GM21528 (cell line): ENCODE data around the gene ACOT9.
"Not testable (repeated sequence)": the region's sequence is repeated elsewhere in the genome, so short reads cannot be mapped to it uniquely, and the experiment has no call there.

Source experiments
- ATAC-seq: cut with Tn5 transposase; IDR thresholded peaks from one replicate; pipeline ENCODE4 v1.9.1; 2021; ENCODE audit warnings: mild to moderate bottlenecking, moderate library complexity; ENCODE audit not compliant: unreplicated experiment, low FRiP score

Gene ACOT9, protein sequence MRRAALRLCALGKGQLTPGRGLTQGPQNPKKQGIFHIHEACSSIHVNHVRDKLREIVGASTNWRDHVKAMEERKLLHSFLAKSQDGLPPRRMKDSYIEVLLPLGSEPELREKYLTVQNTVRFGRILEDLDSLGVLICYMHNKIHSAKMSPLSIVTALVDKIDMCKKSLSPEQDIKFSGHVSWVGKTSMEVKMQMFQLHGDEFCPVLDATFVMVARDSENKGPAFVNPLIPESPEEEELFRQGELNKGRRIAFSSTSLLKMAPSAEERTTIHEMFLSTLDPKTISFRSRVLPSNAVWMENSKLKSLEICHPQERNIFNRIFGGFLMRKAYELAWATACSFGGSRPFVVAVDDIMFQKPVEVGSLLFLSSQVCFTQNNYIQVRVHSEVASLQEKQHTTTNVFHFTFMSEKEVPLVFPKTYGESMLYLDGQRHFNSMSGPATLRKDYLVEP

DNA sequence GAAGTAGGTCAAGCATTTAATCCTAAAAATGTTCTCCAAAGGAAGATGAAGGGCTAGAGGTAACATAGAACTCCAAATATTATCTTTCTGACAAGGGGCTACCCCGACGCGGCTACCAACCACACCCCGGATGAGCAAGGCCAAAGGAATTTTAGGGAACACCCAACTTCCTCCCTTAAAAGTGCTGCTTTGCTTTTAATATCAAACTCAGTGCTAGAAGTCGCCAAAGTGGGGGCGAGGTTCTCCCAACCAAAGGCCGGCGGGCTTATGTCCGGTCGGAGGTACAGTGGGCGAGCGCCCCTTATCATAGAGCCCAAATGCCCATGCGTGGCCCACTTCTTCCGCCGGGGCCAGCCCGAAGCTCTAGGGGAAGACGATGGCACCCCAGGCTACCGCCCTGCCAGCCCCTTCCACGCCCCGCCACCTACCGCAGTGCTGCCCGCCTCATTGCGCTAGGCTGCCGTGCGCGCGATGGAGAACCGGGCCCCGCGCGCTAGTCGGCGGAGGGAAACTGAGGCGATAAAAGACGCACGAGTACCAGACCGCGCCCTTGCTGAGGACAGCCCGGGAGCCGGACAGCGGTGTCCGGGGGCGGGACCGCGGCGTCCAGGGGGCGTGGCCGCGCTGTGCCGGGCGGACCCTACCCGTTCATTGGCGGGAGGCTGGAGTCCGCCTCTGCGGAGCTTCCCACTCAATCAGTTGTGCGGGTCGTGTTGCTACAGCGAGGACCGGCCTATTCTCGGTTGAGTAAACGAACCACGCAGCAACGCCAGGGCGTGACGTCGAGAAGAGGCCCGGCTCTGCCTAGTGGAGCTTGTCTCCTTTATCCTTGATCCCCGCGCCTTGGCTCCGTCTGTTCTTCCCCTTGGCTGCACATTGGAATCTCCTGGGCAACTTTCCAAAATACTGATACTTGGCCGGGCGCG lies at the start of gene ACOT9:
ACOT9 (minus strand) TSS at position 580 of the 926 bp plus-strand sequence; CDS start at position 448, 132 bp downstream.
- peak; percentile 97 for ATAC-seq

DNA sequence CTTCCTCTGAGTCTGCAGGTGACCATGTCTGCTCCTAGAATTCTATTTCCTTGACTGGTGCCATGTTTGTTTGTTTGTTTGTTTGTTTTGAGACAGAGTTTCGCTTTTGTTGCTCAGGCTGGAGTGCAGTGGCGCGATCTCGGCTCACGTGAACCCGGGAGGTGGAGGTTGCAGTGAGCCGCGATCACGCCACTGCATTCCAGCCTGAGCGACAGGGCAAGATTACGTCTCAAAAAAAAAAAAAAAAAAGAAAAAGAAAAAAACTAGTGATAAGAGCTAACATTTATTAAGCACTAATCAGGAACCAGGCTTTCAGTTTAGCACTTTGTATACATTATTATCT lies 47.0 kb upstream of the ACOT9 start:
- no peak for ATAC-seq

DNA sequence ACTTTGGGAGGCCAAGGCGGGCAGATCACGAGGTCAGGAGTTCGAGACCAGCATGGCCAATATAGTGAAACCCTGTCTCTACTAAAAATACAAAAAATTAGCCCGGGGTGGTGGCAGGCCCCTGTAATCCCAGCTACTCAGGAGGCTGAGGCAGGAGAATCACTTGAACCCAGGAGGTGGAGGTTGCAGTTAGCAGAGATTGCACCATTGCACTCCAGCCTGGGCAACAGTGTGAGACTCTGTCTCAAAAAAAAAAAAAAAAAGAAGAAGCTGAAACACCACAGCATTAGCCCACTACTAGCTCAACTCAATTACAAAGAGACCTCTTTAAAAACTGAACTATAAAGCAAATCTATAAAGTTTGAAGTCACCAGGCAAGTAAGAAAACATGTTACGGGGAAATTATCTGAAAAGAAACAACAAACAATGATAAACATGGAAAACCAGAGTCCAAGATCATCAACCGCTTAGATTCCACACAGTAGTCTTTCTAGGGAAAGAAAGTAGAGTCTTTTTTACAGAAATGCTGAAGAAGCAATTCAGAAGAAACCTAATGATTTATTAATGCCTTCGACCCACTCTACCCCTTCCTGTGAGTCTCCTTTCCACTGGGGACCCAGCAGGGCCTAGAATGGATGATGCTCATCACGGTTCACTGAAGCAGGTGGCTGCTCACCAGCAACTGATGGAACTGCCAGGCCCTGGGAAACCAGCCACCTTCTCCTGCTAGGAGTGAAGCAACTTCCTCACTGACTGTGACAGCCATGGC lies 46.5 kb upstream of the ACOT9 start:
- ATAC-seq = no peak

DNA sequence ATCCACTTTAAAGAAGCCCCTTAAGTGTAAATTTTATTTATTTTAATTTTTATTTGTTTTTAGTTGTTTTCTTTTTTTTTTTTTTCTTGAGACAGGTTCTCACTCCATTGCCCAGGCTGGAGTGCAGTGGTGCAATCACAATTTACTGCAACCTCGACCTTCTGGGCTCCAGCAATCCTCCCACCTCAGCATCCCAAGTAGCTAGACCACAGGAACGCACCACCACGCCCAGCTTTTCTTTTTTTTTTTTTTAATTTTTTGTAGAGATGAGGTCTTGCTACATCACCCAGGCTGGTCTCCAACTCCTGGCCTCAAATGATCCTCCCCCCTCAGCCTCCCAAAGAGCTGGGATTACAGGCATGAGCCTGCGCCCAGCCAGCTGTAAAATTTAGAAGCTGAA lies 45.9 kb upstream of the ACOT9 start:
- ATAC-seq = no peak

DNA sequence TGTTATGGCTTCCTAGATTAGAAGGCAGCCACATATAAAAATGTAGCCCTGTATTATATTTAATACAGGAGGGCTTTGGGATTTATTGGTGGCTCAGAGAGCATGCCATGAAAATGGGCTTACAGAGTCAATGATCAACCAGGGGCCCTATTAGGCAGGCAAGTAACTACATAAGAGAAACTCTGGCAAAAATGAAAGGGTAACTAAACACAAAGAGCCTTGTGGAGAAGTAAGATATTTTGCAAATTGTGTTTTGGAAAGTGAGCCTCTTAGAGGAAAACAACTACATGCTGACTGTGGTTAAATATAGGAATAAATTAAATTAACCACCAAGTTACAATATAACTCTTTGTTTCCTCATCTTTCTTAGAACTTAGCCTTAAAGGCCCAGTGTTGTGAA lies 45.4 kb upstream of the ACOT9 start:
- ATAC-seq = no peak

DNA sequence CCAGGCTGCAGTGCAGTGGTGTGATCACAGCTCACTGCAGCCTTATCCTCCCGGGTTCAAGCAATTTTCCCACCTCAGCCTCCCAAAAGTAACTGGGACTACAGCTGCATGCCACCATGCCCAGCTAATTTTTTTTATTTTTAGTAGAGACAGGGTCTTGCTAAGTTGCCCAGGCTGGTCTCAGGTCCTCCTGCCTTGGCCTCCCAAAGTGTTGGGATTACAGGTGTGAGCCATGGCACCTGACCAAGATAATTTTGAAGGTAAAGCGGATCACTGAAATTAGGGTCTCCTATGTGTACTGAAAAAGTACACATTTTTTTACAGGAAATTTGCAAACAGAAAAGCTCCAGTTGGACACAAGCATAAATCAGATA lies 44.7 kb upstream of the ACOT9 start:
- ATAC-seq = no peak

DNA sequence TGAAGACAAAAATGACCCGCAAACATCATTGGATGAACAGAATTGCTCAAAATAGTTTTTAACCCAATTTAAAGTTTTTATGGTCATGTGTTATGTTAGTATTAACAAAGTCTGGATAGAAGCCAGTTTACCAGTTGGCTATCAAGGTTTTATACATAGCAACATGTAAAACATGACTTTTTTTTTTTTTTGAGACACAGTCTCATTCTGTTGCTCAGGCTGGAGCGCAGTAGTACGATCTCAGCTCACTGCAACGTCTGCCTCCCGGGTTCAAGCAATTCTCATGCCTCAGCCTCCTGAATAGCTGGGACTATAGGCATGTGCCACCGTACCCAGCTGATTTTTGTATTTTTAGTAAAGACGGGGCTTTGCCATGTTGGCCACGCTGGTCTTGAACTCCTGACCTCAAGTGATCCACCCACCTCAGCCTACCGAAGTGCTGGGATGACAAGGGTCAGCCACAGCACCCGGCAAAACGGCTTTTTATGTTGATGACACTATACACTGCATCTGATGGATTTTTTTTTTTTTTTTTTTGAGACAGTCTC lies 43.3 kb upstream of the ACOT9 start:
- ATAC-seq = no peak

DNA sequence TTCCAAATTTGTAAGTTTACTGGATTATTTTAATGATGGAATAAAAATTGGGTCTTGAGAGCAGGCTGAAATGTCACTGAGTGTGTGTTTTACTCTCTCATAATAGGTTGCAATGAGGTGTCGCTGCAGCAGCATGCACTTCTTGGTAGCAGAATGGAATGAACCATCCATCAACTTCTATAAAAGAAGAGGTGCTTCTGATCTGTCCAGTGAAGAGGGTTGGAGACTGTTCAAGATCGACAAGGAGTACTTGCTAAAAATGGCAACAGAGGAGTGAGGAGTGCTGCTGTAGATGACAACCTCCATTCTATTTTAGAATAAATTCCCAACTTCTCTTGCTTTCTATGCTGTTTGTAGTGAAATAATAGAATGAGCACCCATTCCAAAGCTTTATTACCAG lies 42.5 kb upstream of the ACOT9 start:
- no peak for ATAC-seq

DNA sequence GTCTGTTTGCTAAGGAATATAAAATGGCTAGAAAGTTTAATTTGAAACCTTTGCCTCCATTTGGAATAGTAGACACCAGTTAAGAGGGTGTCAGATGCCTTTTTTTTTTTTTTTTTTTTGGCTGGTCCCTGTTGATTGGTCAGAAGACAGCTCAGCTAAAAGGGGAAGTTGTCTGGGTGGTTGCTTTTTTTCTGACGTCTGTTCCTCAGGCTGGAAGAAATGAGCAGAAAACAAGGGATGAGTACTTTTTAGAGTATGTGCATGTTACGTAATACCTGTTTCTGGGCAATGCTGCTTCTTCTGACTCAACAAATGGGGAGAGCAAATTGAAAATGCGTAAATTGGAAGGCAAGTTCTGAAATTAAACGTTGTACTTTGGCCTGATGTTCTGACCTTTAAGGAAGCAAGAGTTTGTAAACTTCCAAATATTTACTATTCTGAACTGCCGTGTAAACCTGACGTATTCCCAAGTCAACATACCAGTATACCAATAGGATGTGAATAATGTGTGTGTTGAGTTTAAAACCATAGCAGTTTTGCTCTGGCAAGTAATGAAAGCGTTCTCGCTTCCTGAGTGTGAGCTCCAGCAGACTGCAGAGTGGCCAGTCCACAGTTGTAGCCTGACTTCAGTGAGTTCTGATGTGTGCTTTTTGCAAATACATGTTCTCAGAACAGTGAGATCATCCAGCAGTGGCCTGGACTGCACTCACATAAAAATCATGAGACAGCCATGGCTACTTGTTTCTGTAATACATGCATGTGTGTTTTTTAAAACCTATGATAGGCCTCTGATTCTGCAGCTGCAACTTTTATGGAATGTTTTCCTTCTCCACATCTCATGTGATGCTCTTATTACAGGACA lies 41.6 kb upstream of the ACOT9 start:
- no peak for ATAC-seq

DNA sequence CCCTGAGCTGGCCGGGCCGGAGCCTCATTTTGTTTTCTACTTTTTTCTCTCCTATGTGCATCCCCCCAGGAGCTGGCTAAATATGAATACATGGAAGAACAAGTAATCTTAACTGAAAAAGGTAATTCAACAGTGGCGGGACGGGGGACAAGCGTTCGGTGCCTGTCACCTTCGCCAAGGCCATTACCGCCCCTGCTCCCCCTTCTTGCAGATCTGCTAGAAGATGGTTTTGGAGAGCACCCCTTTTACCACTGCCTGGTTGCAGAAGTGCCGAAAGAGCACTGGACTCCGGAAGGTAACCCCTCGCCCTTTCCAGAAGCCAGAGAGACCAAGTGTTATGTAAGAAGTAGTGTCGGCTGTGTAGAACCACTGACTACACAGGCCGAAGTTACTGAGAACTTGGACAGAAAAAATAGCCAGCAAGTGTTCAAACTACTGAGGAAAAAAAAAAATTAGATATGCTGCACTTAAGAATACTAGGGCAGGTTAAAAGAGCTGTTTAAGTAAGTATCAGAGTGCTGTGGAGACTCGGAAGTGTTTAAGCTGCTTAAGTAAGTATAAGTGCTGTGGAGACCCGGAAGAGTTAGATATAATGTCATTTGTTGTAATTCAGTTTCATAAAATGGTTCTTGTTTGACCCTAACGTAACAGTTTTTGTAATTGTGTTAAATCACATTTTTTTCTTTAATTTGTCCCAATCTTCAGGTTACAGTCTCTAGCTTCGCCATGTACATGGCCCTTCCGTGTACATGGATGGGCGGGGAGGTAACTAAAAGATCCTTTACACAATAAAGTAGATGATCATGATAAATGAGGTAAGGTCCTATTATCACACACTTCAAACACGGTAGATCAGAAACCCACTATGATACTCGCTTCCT lies 40.8 kb upstream of the ACOT9 start:
- no peak for ATAC-seq

DNA sequence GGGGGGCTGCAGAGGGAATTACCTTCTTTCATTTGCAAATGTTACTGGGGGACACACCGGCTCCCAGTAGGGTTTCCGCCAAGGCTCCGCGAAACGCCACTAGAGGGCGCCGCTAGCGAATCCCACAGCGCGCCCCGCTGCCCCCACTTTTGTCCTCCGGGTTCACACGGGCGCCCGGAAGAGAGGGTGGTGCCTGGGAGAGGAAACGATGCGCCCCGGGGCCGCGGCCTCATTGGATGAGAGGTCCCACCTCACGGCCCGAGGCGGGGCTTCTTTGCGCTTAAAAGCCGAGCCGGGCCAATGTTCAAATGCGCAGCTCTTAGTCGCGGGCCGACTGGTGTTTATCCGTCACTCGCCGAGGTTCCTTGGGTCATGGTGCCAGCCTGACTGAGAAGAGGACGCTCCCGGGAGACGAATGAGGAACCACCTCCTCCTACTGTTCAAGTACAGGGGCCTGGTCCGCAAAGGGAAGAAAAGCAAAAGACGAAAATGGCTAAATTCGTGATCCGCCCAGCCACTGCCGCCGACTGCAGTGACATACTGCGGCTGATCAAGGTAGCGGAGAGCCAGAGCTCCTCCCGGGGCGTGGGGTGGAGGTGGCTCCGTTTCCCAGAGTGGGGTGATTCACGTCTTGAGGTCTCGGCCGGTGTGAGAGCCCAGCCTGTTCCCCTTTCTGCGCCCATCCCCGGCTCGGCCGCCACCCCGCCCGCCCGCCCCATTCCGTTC lies 40.0 kb upstream of the ACOT9 start, which contains the start of gene SAT1:
SAT1 (plus strand) TSS at position 311 of the 726 bp plus-strand sequence; CDS start at position 490, 179 bp downstream.
- ATAC-seq = peak; percentile 82

DNA sequence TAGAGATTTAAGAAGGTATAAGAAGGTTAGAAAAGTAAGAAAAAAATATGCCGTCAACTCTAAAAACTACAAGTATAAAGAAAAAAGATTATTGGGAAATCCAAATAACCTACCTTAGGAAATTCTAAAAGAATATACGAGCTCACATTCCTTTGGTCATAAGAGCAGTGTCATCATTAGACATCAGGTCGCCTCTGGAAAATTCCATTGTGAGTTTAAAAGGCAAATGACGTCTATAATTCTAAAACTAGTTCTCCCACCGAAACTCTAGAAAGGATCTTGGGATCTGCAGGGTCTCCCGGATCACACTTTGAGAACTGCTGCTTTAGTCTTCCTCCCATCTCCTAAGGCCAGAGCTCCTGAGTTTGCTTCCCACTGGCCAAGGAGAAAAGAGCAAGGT lies 39.4 kb upstream of the ACOT9 start:
- ATAC-seq = no peak

DNA sequence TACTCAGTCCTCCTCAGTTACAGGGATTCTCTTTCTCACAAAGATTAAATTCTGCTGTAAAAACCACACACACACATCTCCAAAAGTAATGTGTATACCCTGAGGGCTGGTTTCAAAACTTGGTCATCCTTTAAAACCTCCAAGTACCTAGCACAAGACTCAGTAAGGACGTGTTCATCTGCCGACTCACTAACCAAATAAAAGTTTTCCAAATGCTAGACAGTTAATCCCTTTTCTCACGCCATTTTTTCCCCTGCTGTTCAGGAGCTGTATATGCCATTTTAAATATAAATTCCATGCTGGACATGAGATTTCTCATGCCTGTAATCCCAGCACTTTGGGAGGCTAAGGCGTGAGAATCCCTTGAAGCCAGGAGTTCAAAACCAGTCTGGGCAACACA lies 35.9 kb upstream of the ACOT9 start:
- ATAC-seq = no peak

DNA sequence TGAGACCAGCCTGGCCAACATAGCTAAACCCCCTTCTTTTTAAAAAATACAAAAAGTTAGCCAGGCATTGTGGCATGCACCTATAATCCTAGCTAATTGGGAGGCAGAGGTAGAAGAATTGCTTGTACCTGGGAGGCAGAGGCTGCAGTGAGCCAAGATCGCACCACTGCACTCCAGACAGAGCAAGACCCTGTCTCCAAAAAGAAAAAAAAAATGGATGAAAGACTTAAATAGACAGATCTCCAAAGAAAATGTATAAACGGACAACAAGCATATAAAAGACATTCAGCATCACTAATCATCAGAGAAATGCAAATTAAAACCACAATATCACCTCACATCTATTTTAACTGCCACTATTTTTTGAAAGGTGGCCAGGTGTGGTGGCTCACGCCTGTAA lies 33.3 kb upstream of the ACOT9 start:
- no peak for ATAC-seq

DNA sequence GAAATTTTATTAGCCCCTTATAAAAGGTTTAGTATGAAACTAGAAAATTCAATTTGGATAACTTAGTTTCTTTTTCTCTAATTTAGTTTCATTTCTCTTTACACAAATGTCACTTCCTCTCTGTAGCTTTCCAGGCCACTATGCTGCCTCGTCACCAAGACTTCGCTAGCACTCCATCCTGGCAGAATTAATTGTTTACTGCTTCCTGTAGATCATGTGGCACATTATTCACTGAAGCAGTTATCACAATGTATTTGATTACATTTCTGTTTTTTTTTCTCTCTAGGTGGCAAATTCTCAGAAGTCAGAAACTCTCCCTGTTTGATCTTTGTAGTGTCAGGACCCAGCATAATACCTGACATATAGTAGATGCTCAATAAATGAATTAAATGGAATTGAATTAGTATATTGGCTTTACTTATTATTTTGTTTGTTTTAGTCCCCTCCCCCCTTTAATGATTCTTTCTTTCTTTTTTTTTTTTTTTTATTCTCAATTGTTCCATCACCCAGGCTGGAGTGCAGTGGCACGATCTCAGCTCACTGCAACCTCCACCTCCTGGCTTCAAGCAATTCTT lies 30.6 kb upstream of the ACOT9 start:
- ATAC-seq = peak; percentile 76

DNA sequence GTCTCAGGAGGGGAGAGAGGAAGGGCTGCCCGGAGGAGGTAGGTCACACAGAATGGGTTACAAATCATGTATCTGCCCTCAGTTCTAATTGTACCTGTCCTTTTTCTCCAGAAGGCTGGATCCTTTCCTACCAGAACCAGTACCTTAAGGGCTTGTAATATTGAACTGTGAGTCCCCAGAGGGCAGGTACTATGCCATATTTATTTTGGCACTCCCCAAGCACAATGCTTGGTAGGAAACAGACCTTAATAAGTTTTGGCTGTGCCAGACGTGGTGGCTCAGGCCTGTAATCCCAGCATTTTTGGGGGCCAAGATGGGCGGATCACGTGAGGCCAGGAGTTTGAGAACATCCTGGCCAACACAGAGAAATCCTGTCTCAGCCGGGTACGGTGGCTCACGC lies 28.0 kb upstream of the ACOT9 start:
- not testable (repeated sequence) for ATAC-seq

DNA sequence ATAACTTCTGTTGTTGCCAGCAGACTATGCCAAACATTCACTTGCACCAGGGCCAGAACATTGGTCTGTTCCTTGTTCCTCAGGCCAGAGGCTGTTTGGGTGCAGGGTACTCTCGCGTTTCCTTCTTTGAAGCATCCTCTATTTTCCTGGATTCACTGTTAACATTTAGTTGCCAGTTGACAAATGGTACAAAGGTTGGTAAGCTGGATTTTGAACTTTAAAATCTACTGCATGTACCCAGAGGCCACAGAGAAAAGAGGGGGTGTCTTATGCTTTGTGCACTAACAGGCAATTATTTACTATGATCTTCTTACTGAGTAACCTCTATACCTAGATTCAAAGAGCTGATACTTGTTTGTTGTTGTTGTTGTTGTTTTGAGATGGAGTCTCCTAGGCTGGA lies 27.1 kb upstream of the ACOT9 start:
- ATAC-seq = no peak
